ENCODE results near the gene NHSL1. TPM values are rescaled to one million over a fixed set of nuclear protein-coding genes. Genes with fewer than 3 reads are reported as not detected.

NHSL1 gene
- total and polyA plus RNA-seq, 2 of the 8 experiments (the other 6 are each of a cell fraction or from before 2014, with no cell fraction given), result 7.2 to 32.4 TPM

GRCh38 chr6:138473144-138473543 lies 26.1 kb downstream of the NHSL1 start:
- no peaks in the 10 kb centered on the region for H3K27me3 ChIP-seq (replicated peaks in 1 of 4; ENCODE audit: control insufficient read depth in 3 of 4, extremely low read depth in 1 of 4, insufficient read depth in 3 of 4, low read length in 3 of 4)
- no peak overlapping the region for H3K23ac ChIP-seq (ENCODE audit: insufficient read length)
- no peak overlapping the region for H2BK12ac ChIP-seq (ENCODE audit: low read depth, low read length)
- no peak overlapping the region for H4K5ac ChIP-seq (ENCODE audit: insufficient read length, low read depth, low read length)
- H3K4me2 ChIP-seq (ENCODE audit: insufficient read depth in 1 of 2, low read depth in 2 of 2, low read length in 2 of 2), result no peak overlapping the region; a peak in 1 of 4 replicates
- ChIA-PET POLR2A (ENCODE audit: partially characterized antibody) (interaction anchor here (1.0 kb wide), 2 partner anchors 10 to 21 kb away, joined by 3 to 6 read pairs; no protein-coding TSS in a partner anchor), CTCF (ENCODE audit: partially characterized antibody) (interaction anchor here (0.9 kb wide), 1 partner anchor 11 kb away, joined by 3 read pairs; no protein-coding TSS in a partner anchor)
- no peak overlapping the region for H2AK5ac ChIP-seq (ENCODE audit: low read depth, low read length)
- H4K91ac ChIP-seq (replicated peaks; ENCODE audit: insufficient read length, low read length), result no peak overlapping the region
- H3K9me3 ChIP-seq (ENCODE audit: insufficient read depth in 2 of 2, low read depth in 1 of 2, low read length in 1 of 2), result no peaks in the 10 kb centered on the region
- H3K27ac ChIP-seq (ENCODE audit: low read depth, low read length), result no peak overlapping the region
- no peak for FAIRE-seq
- H2BK120ac ChIP-seq (replicated peaks; ENCODE audit: low read depth, low read length), result no peak overlapping the region
- no peak overlapping the region for H3K9ac ChIP-seq (replicated peaks in 1 of 4; ENCODE audit: extremely low read depth in 1 of 4, low read depth in 3 of 4, low read length in 3 of 4)
- no peak overlapping the region for H2BK15ac ChIP-seq (ENCODE audit: low read length)
- H3K4ac ChIP-seq (replicated peaks; ENCODE audit: insufficient read length, low read depth, low read length), result no peak overlapping the region
- peaks cover 0 to 6% (median 4%) of the 10 kb centered on the region in 4 experiments; a peak in 3 of 8 replicates for H3K36me3 ChIP-seq (ENCODE audit: control insufficient read depth in 2 of 4, insufficient read depth in 4 of 4, low read length in 3 of 4)
- H3K14ac ChIP-seq (ENCODE audit: insufficient read length), result no peak overlapping the region
- TF ChIP-seq E2F6 (IDR thresholded peaks at IDR 0.05) (no peak), BACH1 (IDR thresholded peaks at IDR 0.05; ENCODE audit: low read length) (no peak), JUND (IDR thresholded peaks at IDR 0.05; ENCODE audit: low read length) (no peak)
- H3K4me1 ChIP-seq (replicated peaks in 1 of 4; ENCODE audit: control insufficient read depth in 3 of 4, insufficient read depth in 4 of 4, low read length in 3 of 4), result peaks cover 0 to 4% (median 3%) of the 10 kb centered on the region in 4 experiments; a peak in 5 of 7 replicates
- no peak overlapping the region for H2BK5ac ChIP-seq (ENCODE audit: low read depth, low read length)
- H3K79me2 ChIP-seq (ENCODE audit: control insufficient read depth in 1 of 2, insufficient read depth in 2 of 2, low read length in 2 of 2), result no peaks in the 10 kb centered on the region; a peak in 1 of 4 replicates
- DNase-seq (ENCODE audit: low read depth in 1 of 2, low spot score in 2 of 2), result no peak
- no peak overlapping the region for H3K56ac ChIP-seq (replicated peaks; ENCODE audit: insufficient read length, low read depth, low read length)
- no peaks in the 10 kb centered on the region for H4K20me1 ChIP-seq (replicated peaks in 1 of 2; ENCODE audit: control insufficient read depth in 1 of 2, insufficient read depth in 2 of 2, low read length in 2 of 2)
- H4K8ac ChIP-seq (ENCODE audit: extremely low read depth, insufficient read depth, low read length), result no peak overlapping the region
- H3K18ac ChIP-seq (ENCODE audit: extremely low read depth, low read length), result no peak overlapping the region
- H3K79me1 ChIP-seq (ENCODE audit: low read depth, low read length), result no peaks in the 10 kb centered on the region
- no peak overlapping the region for H3K4me3 ChIP-seq (ENCODE audit: extremely low read depth in 1 of 4, insufficient read depth in 2 of 4, low read depth in 3 of 4, low read length in 4 of 4)
- 93% methylated on average over 9 of the region's 9 CpGs; no CpG with 5 or more reads in 1 of the 2 experiments for WGBS, 2 experiments (ENCODE audit: extremely low coverage in 1 of 2, insufficient coverage in 1 of 2, insufficient read length in 1 of 2, insufficient replicate concordance in 2 of 2, low coverage in 1 of 2, low lambda C conversion rate in 2 of 2, missing lambda C conversion rate in 1 of 2)
- no peaks in the 10 kb centered on the region for H3K23me2 ChIP-seq (ENCODE audit: low read depth, low read length)
- H2BK20ac ChIP-seq (ENCODE audit: low read length), result no peak overlapping the region
- H2AFZ ChIP-seq (ENCODE audit: low read length), result no peak overlapping the region
